HepG2 (cell line): ENCODE measurements around the gene DRAM1.

Experiments
- NONO ChIP-seq, 2 experiments: fragments of 450-650 bp in 1 of 2; sonication (generic) in 1 of 2; formaldehyde crosslinking in 1 of 2; IDR thresholded peaks in 1 of 2; conservative IDR thresholded peaks in 1 of 2; 2 replicates each; pipeline versions ENCODE4 v1.6.1 to v1.8.0; 2017 to 2022; ENCODE audit warnings: mild to moderate bottlenecking in 1 of 2, missing genetic modification reagents in 1 of 2, moderate library complexity in 1 of 2
- POLR2AphosphoS5 ChIP-seq: IDR thresholded peaks from 2 replicates; pipeline ENCODE4 v1.6.1; 2012; ENCODE audit warnings: low read depth, low read length
- RFX5 ChIP-seq: IDR thresholded peaks from 2 replicates; pipeline ENCODE4 v1.6.1; 2011; ENCODE audit warnings: low read depth, low read length, improper control_type of control experiment
- ZNF225 ChIP-seq: sonication (generic); formaldehyde crosslinking; IDR thresholded peaks from 2 replicates; pipeline ENCODE4 v1.4.0; 2020; ENCODE audit warnings: mild to moderate bottlenecking, missing genetic modification reagents
- ZNF570 ChIP-seq: sonication (generic); formaldehyde crosslinking; IDR thresholded peaks from 2 replicates; pipeline ENCODE4 v1.4.0; 2020; ENCODE audit warnings: mild to moderate bottlenecking, missing genetic modification reagents, borderline replicate concordance
- TF ChIP-seq, protein P1 (sequence below), 2 experiments: sonication (generic) in 1 of 2; formaldehyde crosslinking in 1 of 2; IDR thresholded peaks; 2 replicates each; pipeline versions ENCODE4 v1.5.1 to v1.6.1; 2011 to 2020; ENCODE audit warnings: borderline replicate concordance in 1 of 2, low read depth in 1 of 2, low read length in 1 of 2, mild to moderate bottlenecking in 1 of 2, missing genetic modification reagents in 1 of 2, moderate library complexity in 1 of 2
- TF ChIP-seq, protein P2 (sequence below): sonication (generic); formaldehyde crosslinking; IDR thresholded peaks from 2 replicates; pipeline ENCODE4 v1.5.0; 2020; ENCODE audit warnings: missing genetic modification reagents
- TF ChIP-seq, protein P3 (sequence below), 2 experiments: sonication (generic) in 1 of 2; formaldehyde crosslinking in 1 of 2; IDR thresholded peaks; 2 replicates each; pipeline versions ENCODE4 v1.6.1 to v1.9.0; 2014 to 2022; ENCODE audit warnings: antibody characterized with exemption in 1 of 2, borderline replicate concordance in 1 of 2, inconsistent platforms in 1 of 2, low read depth in 1 of 2, missing genetic modification reagents in 1 of 2
- TF ChIP-seq, protein P4 (sequence below): sonication (generic); formaldehyde crosslinking; IDR thresholded peaks from 2 replicates; pipeline ENCODE4 v1.5.0; 2020; ENCODE audit warnings: mild to moderate bottlenecking, missing genetic modification reagents, moderate library complexity

DNA sequence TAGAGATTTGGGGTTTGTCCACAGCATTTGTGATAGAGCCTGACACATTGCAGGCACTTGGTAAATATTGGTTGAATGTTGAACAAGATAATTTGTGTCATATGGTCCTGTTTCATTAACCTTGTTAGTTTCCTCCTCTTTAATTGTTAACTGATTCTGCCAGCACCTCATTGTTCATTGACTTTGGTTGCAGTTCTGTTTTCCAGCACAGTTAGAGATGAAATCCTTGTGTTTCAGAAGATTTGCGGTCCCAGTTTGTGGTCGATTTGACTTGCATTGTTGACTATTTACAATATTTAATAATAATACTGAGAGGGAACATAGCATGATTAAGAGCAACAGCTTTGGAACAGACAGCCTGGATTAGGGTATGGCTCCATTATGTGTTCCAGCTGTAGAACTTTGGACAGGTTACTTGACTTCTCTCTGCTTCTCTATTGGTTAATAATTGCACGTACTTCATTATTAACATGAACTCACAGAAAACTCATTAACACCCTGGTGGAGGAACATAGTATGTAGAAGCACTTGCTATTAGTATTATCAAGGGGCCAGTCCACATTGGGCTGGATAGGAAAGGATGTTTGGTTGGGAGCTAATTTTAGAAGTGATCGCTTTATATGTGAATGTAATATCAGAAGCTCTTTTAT is 8.7 kb downstream of the DRAM1 start:
- TF ChIP-seq NONO (IDR thresholded peaks at IDR 0.05), result no peak
- TF ChIP-seq NONO (CRISPR knock-in tag; conservative IDR thresholded peaks at IDR 0.05), result no peak
- TF ChIP-seq ZNF570 (CRISPR knock-in tag), result no peak
- TF ChIP-seq, protein P1, sequence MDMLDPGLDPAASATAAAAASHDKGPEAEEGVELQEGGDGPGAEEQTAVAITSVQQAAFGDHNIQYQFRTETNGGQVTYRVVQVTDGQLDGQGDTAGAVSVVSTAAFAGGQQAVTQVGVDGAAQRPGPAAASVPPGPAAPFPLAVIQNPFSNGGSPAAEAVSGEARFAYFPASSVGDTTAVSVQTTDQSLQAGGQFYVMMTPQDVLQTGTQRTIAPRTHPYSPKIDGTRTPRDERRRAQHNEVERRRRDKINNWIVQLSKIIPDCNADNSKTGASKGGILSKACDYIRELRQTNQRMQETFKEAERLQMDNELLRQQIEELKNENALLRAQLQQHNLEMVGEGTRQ (IDR thresholded peaks at IDR 0.05; ENCODE audit: low read depth, low read length), result no peak
- TF ChIP-seq, protein P1 (CRISPR knock-in tag; IDR thresholded peaks at IDR 0.05; ENCODE audit: borderline replicate concordance), result no peak
- TF ChIP-seq, protein P2, sequence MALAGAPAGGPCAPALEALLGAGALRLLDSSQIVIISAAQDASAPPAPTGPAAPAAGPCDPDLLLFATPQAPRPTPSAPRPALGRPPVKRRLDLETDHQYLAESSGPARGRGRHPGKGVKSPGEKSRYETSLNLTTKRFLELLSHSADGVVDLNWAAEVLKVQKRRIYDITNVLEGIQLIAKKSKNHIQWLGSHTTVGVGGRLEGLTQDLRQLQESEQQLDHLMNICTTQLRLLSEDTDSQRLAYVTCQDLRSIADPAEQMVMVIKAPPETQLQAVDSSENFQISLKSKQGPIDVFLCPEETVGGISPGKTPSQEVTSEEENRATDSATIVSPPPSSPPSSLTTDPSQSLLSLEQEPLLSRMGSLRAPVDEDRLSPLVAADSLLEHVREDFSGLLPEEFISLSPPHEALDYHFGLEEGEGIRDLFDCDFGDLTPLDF (CRISPR knock-in tag), result no peak
- TF ChIP-seq POLR2AphosphoS5, result no peak
- no peak for TF ChIP-seq ZNF225 (CRISPR knock-in tag)
- no peak for TF ChIP-seq RFX5
- TF ChIP-seq, protein P3, sequence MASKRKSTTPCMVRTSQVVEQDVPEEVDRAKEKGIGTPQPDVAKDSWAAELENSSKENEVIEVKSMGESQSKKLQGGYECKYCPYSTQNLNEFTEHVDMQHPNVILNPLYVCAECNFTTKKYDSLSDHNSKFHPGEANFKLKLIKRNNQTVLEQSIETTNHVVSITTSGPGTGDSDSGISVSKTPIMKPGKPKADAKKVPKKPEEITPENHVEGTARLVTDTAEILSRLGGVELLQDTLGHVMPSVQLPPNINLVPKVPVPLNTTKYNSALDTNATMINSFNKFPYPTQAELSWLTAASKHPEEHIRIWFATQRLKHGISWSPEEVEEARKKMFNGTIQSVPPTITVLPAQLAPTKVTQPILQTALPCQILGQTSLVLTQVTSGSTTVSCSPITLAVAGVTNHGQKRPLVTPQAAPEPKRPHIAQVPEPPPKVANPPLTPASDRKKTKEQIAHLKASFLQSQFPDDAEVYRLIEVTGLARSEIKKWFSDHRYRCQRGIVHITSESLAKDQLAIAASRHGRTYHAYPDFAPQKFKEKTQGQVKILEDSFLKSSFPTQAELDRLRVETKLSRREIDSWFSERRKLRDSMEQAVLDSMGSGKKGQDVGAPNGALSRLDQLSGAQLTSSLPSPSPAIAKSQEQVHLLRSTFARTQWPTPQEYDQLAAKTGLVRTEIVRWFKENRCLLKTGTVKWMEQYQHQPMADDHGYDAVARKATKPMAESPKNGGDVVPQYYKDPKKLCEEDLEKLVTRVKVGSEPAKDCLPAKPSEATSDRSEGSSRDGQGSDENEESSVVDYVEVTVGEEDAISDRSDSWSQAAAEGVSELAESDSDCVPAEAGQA (IDR thresholded peaks at IDR 0.05; ENCODE audit: low read depth), result no peak
- TF ChIP-seq, protein P3 (CRISPR knock-in tag; IDR thresholded peaks at IDR 0.05; ENCODE audit: borderline replicate concordance), result no peak
- TF ChIP-seq, protein P4, sequence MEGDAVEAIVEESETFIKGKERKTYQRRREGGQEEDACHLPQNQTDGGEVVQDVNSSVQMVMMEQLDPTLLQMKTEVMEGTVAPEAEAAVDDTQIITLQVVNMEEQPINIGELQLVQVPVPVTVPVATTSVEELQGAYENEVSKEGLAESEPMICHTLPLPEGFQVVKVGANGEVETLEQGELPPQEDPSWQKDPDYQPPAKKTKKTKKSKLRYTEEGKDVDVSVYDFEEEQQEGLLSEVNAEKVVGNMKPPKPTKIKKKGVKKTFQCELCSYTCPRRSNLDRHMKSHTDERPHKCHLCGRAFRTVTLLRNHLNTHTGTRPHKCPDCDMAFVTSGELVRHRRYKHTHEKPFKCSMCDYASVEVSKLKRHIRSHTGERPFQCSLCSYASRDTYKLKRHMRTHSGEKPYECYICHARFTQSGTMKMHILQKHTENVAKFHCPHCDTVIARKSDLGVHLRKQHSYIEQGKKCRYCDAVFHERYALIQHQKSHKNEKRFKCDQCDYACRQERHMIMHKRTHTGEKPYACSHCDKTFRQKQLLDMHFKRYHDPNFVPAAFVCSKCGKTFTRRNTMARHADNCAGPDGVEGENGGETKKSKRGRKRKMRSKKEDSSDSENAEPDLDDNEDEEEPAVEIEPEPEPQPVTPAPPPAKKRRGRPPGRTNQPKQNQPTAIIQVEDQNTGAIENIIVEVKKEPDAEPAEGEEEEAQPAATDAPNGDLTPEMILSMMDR (CRISPR knock-in tag), result no peak
